Breast epithelium (tissue), 3 donors: ENCODE data around the gene SAGE1.
"Not testable (repeated sequence)": the region's sequence is repeated elsewhere in the genome, so short reads cannot be mapped to it uniquely, and the experiment has no call there.

Experiments
- CTCF ChIP-seq, 3 donors: fragments of 450-650 bp; IDR thresholded peaks; one replicate each; pipeline ENCODE4 v1.5.1; 2016 to 2017; ENCODE audit warnings: antibody characterized with exemption in 3 of 3, mild to moderate bottlenecking in 3 of 3, moderate library complexity in 3 of 3
- POLR2A ChIP-seq: fragments of 450-650 bp; IDR thresholded peaks from one replicate; pipeline ENCODE4 v1.6.1; 2016; ENCODE audit warnings: antibody characterized with exemption, mild to moderate bottlenecking, moderate library complexity
- POLR2AphosphoS5 ChIP-seq, 3 donors: sonication (generic); formaldehyde crosslinking; IDR thresholded peaks; one replicate each; pipeline ENCODE4 v1.6.1; 2017; ENCODE audit warnings: antibody characterized with exemption in 3 of 3

- not testable (repeated sequence) for TF ChIP-seq CTCF (IDR thresholded peaks at IDR 0.05); POLR2AphosphoS5 (IDR thresholded peaks at IDR 0.05); POLR2A
These were observed 4.5 kb upstream of the SAGE1 start for GRCh38 chrX:135888976-135889375.
